CD4-positive, alpha-beta memory T cell (primary cell): ENCODE data around the gene MYO6. TPM values are rescaled to one million over a fixed set of nuclear protein-coding genes. Genes with fewer than 3 reads are reported as not detected.
"Not testable (repeated sequence)": the region's sequence is repeated elsewhere in the genome, so short reads cannot be mapped to it uniquely, and the experiment has no call there.

Experiments used
- CTCF ChIA-PET: fragments of 350-600 bp; sonication (Branson Sonifier 250); formaldehyde crosslinking; loops from one replicate; lab custom pipeline; 2021; ENCODE audit warnings: inconsistent platforms; ENCODE audit not compliant: partially characterized antibody; lab: Charles Lee
- POLR2A ChIA-PET: fragments of 350-600 bp; sonication (Branson Sonifier 250); formaldehyde crosslinking; loops from one replicate; lab custom pipeline; 2021; ENCODE audit not compliant: partially characterized antibody; lab: Charles Lee
- DNase-seq, 5 donors: peaks; one replicate each; pipeline versions ENCODE4 v3.0.0 to v3.0.0-alpha.2; 2020 to 2022; ENCODE audit warnings: mixed read lengths in 1 of 5
- H3K27ac ChIP-seq: one replicate; pipeline ENCODE4 v1.7.0; 2013; ENCODE audit warnings: low read depth, low read length
- H3K27me3 ChIP-seq: 2 replicates; pipeline ENCODE4 v1.7.0; 2013; ENCODE audit warnings: mild to moderate bottlenecking, low read length, moderate library complexity; ENCODE audit not compliant: insufficient read depth
- H3K36me3 ChIP-seq: 2 replicates; pipeline ENCODE4 v1.7.0; 2013; ENCODE audit warnings: mild to moderate bottlenecking, low read length, moderate library complexity; ENCODE audit not compliant: insufficient read depth
- H3K4me1 ChIP-seq: 2 replicates; pipeline ENCODE4 v1.7.0; 2013; ENCODE audit warnings: mild to moderate bottlenecking, low read length, moderate library complexity; ENCODE audit not compliant: insufficient read depth
- H3K4me3 ChIP-seq, 2 donors: one replicate each; pipeline ENCODE4 v1.7.0; 2013; ENCODE audit warnings: low read length in 2 of 2, mild to moderate bottlenecking in 1 of 2
- H3K9me3 ChIP-seq, 2 donors: one replicate each; pipeline ENCODE4 v1.7.0; 2013; ENCODE audit warnings: low read length in 2 of 2, control low read depth in 1 of 2; ENCODE audit not compliant: control insufficient read depth in 1 of 2
- H3K27ac Mint-ChIP-seq, 7 donors: one replicate each; pipeline ENCODE4 v1.8.0; 2020 to 2021; ENCODE audit warnings: mixed read lengths in 7 of 7, mild to moderate bottlenecking in 6 of 7, inconsistent platforms in 3 of 7, moderate library complexity in 3 of 7
- H3K27me3 Mint-ChIP-seq, 2 donors: one replicate each; pipeline ENCODE4 v1.8.0; 2020 to 2021; ENCODE audit warnings: mixed read lengths in 2 of 2
- H3K36me3 Mint-ChIP-seq, 2 donors: one replicate each; pipeline ENCODE4 v1.8.0; 2020 to 2021; ENCODE audit warnings: mixed read lengths in 2 of 2, inconsistent platforms in 1 of 2, mild to moderate bottlenecking in 1 of 2
- H3K4me1 Mint-ChIP-seq, 4 donors: one replicate each; pipeline ENCODE4 v1.8.0; 2020 to 2021; ENCODE audit warnings: mixed read lengths in 4 of 4, mild to moderate bottlenecking in 1 of 4
- H3K4me3 Mint-ChIP-seq, 8 donors: one replicate each; pipeline ENCODE4 v1.8.0; 2020 to 2021; ENCODE audit warnings: mixed read lengths in 8 of 8, mild to moderate bottlenecking in 7 of 8, moderate library complexity in 6 of 8, inconsistent platforms in 3 of 8
- H3K9me3 Mint-ChIP-seq, 8 donors: one replicate each; pipeline ENCODE4 v1.8.0; 2020 to 2021; ENCODE audit warnings: mixed read lengths in 8 of 8, mild to moderate bottlenecking in 5 of 8, inconsistent platforms in 3 of 8, moderate library complexity in 1 of 8
- intact Hi-C: fragments of 100-400 bp; cut with micrococcal nuclease; formaldehyde crosslinking; loops from one replicate; pipeline ENCODE4 v1.15.1; 2023
- polyA plus RNA-seq, 2 donors: library from polyadenylated mRNA; unstranded; fragments of 300-500 nt; fragmentation: Illumina TruSeq; gene quantifications; one replicate each; pipeline ENCODE4 v1.2.3, GENCODE V29; 2021
- total RNA-seq, 2 experiments: library from RNA; stranded (reverse); gene quantifications; one replicate each; pipeline ENCODE4 v1.2.3, GENCODE V29; 2021

Gene MYO6
- total and polyA plus RNA-seq, 4 experiments from 2014 or later = 3.3 to 5.7 (median 4.3) TPM

GRCh38 chr6:75900216-75900615, 151.2 kb downstream of the MYO6 start:
- POLR2A ChIA-PET, H3K4me1 Mint-ChIP-seq, H3K27me3 Mint-ChIP-seq, intact Hi-C loops, H3K4me3 ChIP-seq, CTCF ChIA-PET, H3K27me3 ChIP-seq, H3K27ac ChIP-seq, H3K36me3 ChIP-seq, H3K27ac Mint-ChIP-seq, H3K9me3 ChIP-seq, H3K4me3 Mint-ChIP-seq, H3K4me1 ChIP-seq, DNase-seq, H3K9me3 Mint-ChIP-seq, H3K36me3 Mint-ChIP-seq: not testable (repeated sequence)

- H3K27ac ChIP-seq, H3K4me3 ChIP-seq, H3K9me3 Mint-ChIP-seq, H3K4me1 ChIP-seq, intact Hi-C loops, H3K4me1 Mint-ChIP-seq, H3K27ac Mint-ChIP-seq, POLR2A ChIA-PET, H3K27me3 ChIP-seq, H3K27me3 Mint-ChIP-seq, H3K36me3 ChIP-seq, H3K4me3 Mint-ChIP-seq, DNase-seq, H3K9me3 ChIP-seq: not testable (repeated sequence)
- H3K36me3 Mint-ChIP-seq = peaks cover 0 to 12% of the 10 kb centered on the region in 2 donors
- CTCF ChIA-PET = interaction anchor here (3.3 kb wide), 1 partner anchor 11 kb away, joined by 20 read pairs; no protein-coding TSS in a partner anchor
These were observed 156.1 kb downstream of the MYO6 start for GRCh38 chr6:75905129-75905528.

- no peaks in the 10 kb centered on the region for H3K9me3 Mint-ChIP-seq
- Histone ChIP-seq H3K4me1 (no peaks in the 10 kb centered on the region), H3K36me3 (no peaks in the 10 kb centered on the region), H3K27ac (no peak overlapping the region), H3K27me3 (no peaks in the 10 kb centered on the region), H3K4me3 (no peak overlapping the region), H3K9me3 (no peaks in the 10 kb centered on the region)
- no peaks in the 10 kb centered on the region for H3K27me3 Mint-ChIP-seq
- H3K27ac Mint-ChIP-seq = no peak overlapping the region
- H3K4me3 Mint-ChIP-seq = no peak overlapping the region
- POLR2A ChIA-PET = no interaction called here
- no peak for DNase-seq
- CTCF ChIA-PET = interaction anchor here (3.3 kb wide), 1 partner anchor 13 kb away, joined by 20 read pairs; no protein-coding TSS in a partner anchor
- peaks cover 0 to 12% of the 10 kb centered on the region in 2 donors for H3K36me3 Mint-ChIP-seq
- intact Hi-C loops = no loop called here
- no peaks in the 10 kb centered on the region for H3K4me1 Mint-ChIP-seq
These were observed 157.8 kb downstream of the MYO6 start for GRCh38 chr6:75906871-75907270.

- H3K9me3 Mint-ChIP-seq = no peaks in the 10 kb centered on the region
- Histone ChIP-seq H3K27me3 (no peaks in the 10 kb centered on the region), H3K9me3 (no peaks in the 10 kb centered on the region), H3K4me3 (no peak overlapping the region), H3K36me3 (no peaks in the 10 kb centered on the region), H3K27ac (no peak overlapping the region), H3K4me1 (no peaks in the 10 kb centered on the region)
- CTCF ChIA-PET = interaction anchor here (3.3 kb wide), 1 partner anchor 14 kb away, joined by 20 read pairs; no protein-coding TSS in a partner anchor
- H3K4me1 Mint-ChIP-seq = no peaks in the 10 kb centered on the region
- POLR2A ChIA-PET = no interaction called here
- H3K27ac Mint-ChIP-seq = no peak overlapping the region
- H3K27me3 Mint-ChIP-seq = no peaks in the 10 kb centered on the region
- no peak overlapping the region for H3K4me3 Mint-ChIP-seq
- intact Hi-C loops = no loop called here
- no peak for DNase-seq
- peaks cover 0 to 12% of the 10 kb centered on the region in 2 donors for H3K36me3 Mint-ChIP-seq
These were observed 158.4 kb downstream of the MYO6 start for GRCh38 chr6:75907444-75907843.

GRCh38 chr6:75913040-75913439, 164.0 kb downstream of the MYO6 start:
- Mint-ChIP-seq H3K4me1 (no peaks in the 10 kb centered on the region), H3K9me3 (no peaks in the 10 kb centered on the region), H3K27me3 (peaks cover 0 to 1% of the 10 kb centered on the region in 2 donors), H3K27ac (no peak overlapping the region), H3K36me3 (peaks cover 4 to 9% of the 10 kb centered on the region in 2 donors), H3K4me3 (no peak overlapping the region)
- Histone ChIP-seq H3K27ac (no peak overlapping the region), H3K36me3 (no peaks in the 10 kb centered on the region), H3K4me1 (no peaks in the 10 kb centered on the region), H3K4me3 (no peak overlapping the region), H3K27me3 (no peaks in the 10 kb centered on the region), H3K9me3 (no peaks in the 10 kb centered on the region)
- intact Hi-C loops = no loop called here
- ChIA-PET CTCF (interaction anchor here (2.1 kb wide), 1 partner anchor 19 kb away, joined by 8 read pairs; no protein-coding TSS in a partner anchor), POLR2A (no interaction called here)
- no peak for DNase-seq

GRCh38 chr6:75922226-75922625, 173.2 kb downstream of the MYO6 start:
- ChIA-PET POLR2A (no interaction called here), CTCF (no interaction called here)
- H3K27ac Mint-ChIP-seq = no peak overlapping the region

GRCh38 chr6:75926293-75927168, 177.5 kb downstream of the MYO6 start:
- Mint-ChIP-seq H3K27me3 (peaks cover 1% of the 10 kb centered on the region in 2 donors), H3K9me3 (no peaks in the 10 kb centered on the region), H3K36me3 (no peaks in the 10 kb centered on the region), H3K4me3 (no peak overlapping the region), H3K27ac (no peak overlapping the region), H3K4me1 (no peaks in the 10 kb centered on the region)
- H3K9me3 ChIP-seq = no peaks in the 10 kb centered on the region
- no peak overlapping the region for H3K4me3 ChIP-seq
- ChIA-PET POLR2A (no interaction called here), CTCF (interaction anchor here (1.1 kb wide), 1 partner anchor 9 kb away, joined by 3 read pairs; no protein-coding TSS in a partner anchor)
- no peak overlapping the region for H3K27ac ChIP-seq
- H3K36me3 ChIP-seq = no peaks in the 10 kb centered on the region
- intact Hi-C loops = no loop called here
- H3K27me3 ChIP-seq = no peaks in the 10 kb centered on the region
- DNase-seq = no peak
- no peaks in the 10 kb centered on the region for H3K4me1 ChIP-seq

More at GRCh38 chr6:75922226-75922625, 173.2 kb downstream of the MYO6 start:
- intact Hi-C loops = no loop called here
- peaks cover 0 to 5% of the 10 kb centered on the region in 2 donors for H3K36me3 Mint-ChIP-seq
- no peaks in the 10 kb centered on the region for H3K9me3 ChIP-seq
- peaks cover 0 to 1% of the 10 kb centered on the region in 2 donors for H3K27me3 Mint-ChIP-seq
- no peak overlapping the region for H3K4me3 Mint-ChIP-seq
- H3K27ac ChIP-seq = no peak overlapping the region
- no peaks in the 10 kb centered on the region for H3K4me1 ChIP-seq
- H3K27me3 ChIP-seq = no peaks in the 10 kb centered on the region
- no peaks in the 10 kb centered on the region for H3K4me1 Mint-ChIP-seq
- no peaks in the 10 kb centered on the region for H3K36me3 ChIP-seq
- H3K4me3 ChIP-seq = no peak overlapping the region
- DNase-seq = no peak
- H3K9me3 Mint-ChIP-seq = no peaks in the 10 kb centered on the region
